Hindlimb muscle (tissue), 1 donor: ENCODE data around the gene MAP1LC3B. TPM values are rescaled to one million over a fixed set of nuclear protein-coding genes. Genes with fewer than 3 reads are reported as not detected.
"Not testable (repeated sequence)": the region's sequence is repeated elsewhere in the genome, so short reads cannot be mapped to it uniquely, and the experiment has no call there.

Experiments
- DNase-seq: peaks from one replicate; pipeline ENCODE4 v3.0.0-alpha.2; 2013
- polyA plus RNA-seq: library from polyadenylated mRNA; unstranded; fragments of 120-200 nt; gene quantifications from one replicate; pipeline ENCODE4 v1.2.1, GENCODE V29; 2013; ENCODE audit not compliant: insufficient read length

MAP1LC3B gene
- polyA plus RNA-seq, 1 donor = 49.4 TPM

DNA sequence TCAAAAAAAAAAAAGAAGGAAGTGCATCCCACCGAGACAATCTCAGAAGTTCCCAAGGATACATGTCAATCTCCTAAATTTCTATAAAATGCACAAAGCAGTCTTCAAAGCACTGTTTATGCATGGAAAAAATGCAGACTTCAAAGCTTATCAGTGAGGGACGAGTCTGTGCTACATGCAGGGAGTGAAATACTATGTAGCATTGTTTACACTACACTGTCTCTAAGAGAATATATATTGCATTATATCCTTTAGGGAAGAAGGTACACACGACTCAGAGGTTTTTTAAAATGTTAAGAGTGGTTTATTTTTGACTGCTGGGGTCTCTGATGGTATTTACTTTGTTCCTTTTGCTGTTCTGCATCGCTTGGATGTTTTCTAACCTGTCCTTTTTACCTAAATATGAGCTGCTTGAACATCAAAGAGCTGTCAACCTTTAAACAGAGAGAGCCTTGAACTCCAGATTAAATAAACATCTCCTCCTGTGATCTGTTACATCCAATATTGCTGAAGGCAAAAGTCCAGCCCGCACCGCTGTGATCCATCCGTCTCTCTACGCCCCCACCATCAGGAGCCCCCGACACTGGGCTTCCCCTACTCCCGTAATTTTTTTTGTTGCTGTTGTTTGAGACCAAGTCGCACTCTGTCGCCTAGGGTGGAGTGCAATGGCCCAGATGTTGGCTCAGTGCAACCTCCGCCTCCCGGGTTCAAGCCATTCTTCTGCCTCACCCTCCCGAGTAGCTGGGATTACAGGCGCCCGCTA lies 9.9 kb upstream of the MAP1LC3B start:
- DNase-seq = no peak

DNA sequence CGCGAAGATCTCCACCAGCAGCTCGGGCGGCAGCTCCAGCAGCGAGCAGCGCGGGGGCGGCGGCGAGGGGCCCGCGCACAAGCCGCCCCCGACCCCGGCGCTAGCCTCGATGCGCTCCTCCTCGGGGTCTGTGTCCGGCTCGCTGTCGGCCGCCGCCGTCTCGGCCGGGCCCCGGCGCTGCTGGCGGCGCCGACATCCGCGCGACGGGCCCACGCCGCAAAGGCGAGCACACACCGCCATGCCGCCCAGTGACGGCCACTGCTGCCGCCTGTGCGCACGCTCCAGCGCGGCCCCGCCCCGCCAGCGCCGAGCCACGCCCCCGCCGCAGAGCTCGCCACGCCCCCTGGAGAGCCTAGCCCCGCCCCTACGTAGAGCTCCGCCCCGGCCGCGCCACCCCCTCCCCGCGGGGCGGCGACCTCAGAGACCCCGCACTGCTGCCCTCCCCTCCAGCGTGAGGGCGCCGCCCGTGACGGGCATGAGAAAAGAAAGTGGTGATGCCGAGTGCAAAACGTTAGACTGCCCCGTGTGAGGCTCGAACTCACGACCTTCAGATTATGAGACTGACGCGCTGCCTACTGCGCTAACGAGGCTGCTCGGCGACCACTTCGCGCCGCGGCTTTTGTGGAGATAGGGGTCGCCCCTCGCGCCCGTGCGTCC lies 8.5 kb upstream of the MAP1LC3B start, which contains the start of gene FBXO31:
Gene FBXO31 (minus strand): TSS at position 272 of the 657 bp plus-strand sequence. CDS start 32 bp downstream, at position 240.
- DNase-seq = peak; percentile 92

DNA sequence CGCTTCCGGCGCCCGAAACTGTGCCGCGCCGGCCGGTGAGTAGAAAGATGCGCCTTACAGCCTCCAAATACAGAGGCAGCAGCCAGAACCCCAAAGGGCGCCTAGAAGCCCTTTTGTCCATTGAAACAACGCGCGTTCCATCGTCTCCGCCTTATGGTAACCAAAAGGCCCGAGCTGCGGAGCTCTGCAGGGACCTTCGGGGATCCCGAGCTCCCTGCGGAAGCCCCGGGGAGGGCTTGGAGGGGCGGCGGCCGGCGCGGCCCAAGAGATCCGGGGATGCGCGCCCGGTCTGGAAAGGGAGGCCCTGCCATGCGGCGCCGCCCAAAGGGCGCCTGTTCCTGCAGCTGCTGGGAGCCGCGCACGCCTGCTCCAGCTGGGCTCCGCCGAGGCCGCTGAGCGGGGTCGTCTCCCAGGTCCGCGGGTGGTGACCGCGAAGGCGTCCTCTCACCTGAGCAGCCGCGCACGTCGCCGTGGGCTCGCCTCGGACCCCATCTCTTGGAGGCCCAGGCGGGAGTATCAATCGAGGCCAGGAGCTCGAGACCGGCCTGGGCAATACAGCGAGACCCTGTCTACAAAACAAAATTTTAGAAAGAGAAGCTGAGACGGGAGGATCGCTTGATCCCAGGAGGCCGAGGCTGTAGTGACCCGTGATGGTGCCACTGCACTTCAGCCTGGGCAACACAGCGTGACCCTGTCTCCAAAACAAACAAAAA lies 7.8 kb upstream of the MAP1LC3B start:
- peak; percentile 52 for DNase-seq

DNA sequence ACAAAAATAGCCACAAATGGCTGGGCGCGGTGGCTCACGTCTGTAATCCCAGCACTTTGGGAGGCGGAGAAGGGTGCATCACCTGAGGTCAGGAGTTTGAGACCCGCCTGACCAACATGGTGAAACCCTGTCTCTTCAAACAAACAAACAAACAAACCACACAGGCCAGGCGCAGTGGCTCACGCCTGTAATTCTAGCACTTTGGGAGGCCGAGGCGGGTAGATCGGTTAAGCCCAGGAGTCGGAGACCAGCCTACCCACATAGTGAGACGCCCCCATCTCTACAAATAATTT lies 7.3 kb upstream of the MAP1LC3B start:
- not testable (repeated sequence) for DNase-seq

DNA sequence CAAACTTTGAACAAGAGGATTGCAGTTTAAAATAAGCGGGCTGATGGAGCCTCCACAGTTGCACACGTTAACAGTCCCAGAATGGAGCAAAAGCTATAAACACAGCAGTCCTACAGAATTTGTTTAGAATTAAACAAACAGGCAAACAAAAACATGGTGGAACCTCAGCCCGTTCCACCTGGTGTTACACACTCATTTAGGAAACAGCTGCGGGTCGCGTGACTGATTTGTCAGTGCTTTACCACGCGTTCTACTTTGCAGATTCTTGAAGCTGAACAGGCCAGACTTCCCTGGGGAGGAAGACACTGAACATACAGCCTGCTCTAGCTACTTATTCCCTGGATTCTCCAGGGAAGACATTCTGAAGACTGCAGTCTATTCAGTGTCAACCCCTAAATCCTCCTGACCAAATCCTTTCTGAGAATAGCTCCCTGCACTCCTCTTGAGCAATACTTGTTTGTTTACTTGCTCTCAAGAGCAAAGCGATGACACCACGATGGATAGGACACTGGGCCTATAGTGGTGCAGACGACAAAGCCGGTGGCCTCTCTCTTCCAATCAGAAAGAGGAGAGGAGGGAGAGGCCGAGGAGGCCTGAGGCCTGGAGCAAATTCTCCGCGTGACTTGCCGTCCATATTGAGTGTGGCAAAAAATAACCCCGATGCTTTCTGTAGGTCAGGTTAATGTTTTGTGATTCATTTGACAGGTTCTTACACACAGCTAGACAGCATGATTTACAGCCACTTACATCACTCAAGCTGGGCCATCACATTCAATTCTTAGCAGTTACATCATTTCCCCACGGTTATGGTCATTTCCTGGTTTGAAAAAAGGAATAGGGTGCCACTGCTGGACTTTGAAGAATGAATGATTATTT lies 4.0 kb upstream of the MAP1LC3B start:
- peak; percentile 96 for DNase-seq

DNA sequence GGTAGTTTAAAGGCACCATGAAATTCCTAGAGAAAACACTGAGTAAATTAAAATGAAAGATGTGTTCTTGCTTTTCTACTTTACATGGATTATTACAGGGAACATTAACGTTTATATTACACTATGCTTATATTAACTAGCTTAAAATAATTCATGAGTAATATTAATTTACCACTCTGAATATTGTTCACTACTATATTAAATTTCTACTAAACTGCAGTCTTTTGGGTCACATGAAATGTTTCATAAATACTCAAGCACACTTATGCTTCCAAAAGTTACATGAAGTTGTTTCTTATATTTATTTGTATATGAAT lies 3.4 kb upstream of the MAP1LC3B start:
- DNase-seq = no peak

DNA sequence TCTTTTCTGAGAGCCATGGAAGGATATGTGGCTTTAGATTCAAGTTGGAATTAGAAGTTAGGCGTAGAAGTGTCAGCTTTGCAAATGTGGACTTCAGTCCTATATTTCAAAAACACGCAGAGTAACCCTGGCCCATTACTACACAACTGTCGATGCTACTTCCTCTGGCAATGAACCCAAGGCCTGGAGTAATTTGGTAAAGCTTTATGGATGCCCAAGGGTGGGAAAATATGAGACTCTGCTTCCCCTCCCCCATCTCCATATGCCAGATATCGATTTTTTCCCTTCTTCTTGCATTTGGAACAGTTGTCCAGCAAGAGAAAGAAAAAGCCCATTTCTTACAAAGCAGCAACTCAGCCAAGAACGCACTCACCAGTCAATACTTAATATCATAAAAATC lies 2.9 kb upstream of the MAP1LC3B start:
- no peak for DNase-seq

DNA sequence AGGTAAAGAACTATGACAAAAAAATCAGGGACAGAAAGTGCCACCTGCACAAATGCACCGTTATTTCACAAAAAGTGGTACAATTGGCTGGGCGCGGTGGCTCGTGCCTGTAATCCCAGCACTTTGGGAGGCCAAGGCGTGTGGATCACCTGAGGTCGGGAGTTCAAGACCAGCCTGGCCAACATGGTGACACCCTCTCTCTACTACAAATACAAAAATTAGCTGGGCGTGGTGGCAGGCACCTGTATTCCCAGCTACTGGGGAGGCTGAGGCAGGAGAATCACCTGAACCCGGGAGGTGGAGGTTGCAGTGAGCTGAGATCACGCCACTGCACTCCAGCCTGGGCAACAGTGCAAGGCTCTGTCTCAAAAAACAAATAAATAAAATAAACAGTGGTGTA lies 2.2 kb upstream of the MAP1LC3B start:
- not testable (repeated sequence) for DNase-seq

DNA sequence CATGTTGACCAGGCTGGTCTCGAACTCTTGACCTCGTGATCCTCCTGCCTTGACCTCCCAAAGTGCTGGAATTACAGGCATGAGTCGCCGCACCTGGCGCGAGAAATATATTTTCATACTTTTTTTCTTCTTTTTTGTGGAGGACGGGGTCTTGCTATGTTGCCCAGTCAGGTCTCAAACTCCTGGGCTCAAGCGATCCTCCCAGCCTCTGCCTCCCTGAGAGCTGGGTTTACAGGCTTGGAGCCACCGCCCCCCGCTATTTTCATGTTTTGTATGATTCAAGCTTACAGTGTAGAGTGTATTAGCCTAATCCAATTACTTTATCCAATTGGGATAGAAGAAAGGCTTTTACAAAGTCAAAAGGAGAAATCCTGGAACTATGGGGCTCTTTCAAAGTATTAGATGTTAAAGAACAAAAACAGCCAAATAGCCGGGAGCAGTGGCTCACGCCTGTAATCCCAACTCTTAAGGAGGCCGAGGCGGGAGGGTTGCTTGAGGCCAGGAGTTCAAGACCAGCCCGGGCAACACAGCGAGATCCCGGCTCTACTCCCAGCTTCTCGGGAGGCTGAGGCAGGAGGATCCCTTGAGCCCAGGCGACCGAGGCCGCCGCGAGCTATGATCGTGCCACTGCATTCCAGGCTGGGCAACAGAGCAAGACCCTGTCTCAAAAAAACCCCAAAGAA lies 1.4 kb upstream of the MAP1LC3B start:
- no peak for DNase-seq

DNA sequence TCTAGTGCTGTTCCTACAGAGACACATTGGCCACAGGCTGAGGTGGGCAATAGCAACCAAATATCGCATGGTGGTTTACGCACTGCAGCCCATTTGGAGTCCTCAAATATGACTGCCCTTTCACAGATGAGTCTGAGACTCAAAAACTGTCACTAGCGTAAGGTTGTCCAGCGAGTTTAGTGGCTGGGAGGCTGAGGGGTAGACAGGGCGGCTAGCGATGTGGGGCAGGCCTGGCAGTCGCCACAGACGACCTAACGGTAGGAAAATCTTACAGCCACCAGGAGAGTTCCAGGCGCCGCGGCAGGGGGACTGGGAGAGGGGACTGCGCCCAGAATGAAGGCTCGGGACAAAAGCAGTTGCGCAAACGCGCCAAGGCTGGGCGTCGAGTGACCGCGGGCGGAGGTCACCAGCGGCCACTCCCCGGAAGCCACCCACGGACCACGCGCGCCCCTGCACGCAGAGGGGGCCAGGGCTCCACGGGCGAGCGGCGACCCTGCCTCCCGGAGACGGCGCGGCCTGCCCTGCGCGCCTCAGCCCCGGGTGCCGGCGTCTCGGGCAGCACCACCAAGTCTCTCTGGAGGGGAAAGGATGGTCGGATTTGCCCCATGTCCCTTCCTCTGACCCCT lies 699 bp upstream of the MAP1LC3B start:
- DNase-seq = peak; percentile 66

DNA sequence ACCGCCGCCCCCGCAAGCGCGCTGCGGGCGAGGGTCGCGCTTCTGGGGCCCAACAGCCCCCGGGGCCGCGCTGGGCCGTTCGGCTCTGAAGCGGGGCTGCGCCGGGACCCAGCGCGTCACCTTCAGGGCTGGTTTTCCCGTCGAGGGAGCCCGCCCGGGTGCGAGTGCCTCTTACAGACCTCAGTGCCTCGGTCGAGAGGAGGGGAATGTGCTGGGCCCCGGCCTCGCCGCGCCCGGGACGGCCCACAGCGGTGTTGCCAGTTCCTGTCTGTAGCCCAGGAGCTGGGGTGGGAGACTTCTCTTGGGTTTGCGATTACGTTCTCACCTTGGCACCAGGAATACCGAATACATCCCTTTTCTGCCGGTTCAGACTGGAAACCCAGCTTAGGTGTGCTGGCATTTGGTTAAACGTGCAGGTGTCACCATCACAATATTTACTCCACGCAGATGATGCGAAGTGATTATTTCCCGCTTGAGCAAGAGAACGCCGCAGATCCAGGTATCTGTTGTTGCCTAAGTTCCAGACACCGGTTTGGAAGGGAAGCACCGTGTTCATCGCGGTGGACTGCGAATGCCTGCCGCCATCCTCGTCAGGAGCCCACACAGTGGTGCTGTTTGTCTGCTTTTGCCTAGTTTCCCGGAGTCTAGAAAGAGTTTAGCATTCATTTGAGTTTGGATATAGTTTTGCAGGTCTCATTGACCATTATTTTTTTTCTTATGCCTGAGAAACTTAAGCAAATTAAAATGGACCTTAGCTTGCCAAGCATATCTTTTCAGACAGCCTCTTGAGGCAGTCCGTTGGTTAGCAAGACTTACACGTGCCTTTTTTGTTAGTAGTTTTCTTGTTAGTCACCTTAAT lies 914 bp downstream of the MAP1LC3B start:
- peak; percentile 48 for DNase-seq

DNA sequence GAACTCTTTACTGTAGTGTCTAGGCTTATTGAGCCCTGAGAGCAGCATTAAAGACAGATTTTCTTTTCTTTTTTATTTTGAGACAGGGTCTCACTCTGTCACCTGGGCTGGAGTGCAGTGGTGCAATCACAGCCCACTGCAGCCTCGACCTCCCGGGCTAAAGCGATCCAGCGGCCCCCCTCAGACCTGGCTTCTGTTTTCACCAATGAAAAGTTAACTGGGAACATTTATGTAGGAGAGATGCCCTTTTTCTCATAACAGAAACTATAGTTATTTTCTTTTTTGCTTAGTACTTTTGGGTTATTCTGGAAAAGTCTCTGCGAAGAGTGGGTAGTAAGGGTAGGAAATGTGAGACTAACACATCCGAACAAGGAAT lies 1.5 kb downstream of the MAP1LC3B start:
- DNase-seq = no peak

DNA sequence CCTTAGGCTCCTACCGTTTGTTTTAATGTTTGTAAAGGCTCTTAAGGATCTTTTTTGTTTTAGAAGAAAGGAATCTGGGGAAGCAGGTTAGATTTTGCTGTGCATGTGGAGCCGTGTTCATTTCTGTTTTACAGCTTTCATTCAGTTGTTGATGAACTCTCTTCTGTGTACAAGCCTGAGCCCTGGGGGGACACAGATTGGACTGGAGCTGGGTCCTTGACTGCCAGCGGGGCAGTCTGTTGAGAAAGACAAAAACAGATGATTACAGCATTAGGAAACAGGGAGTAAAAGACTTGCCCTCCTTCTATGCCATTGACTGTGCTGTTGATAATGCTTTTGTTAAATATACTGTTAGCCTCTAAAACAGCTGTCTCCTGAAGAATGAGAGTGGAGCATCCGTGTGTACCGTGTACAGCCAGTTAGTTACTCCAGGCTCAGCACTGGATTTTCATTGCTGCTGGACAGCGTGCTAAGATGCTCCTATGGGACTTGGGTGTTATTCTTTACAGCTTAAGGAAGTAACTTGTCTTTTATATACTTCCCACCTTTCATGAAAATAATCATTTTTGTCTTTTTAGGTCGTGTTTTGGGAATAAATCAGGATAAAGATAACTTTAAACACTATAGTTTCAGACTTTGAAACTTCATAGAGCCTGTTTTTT lies 3.2 kb downstream of the MAP1LC3B start:
- no peak for DNase-seq

DNA sequence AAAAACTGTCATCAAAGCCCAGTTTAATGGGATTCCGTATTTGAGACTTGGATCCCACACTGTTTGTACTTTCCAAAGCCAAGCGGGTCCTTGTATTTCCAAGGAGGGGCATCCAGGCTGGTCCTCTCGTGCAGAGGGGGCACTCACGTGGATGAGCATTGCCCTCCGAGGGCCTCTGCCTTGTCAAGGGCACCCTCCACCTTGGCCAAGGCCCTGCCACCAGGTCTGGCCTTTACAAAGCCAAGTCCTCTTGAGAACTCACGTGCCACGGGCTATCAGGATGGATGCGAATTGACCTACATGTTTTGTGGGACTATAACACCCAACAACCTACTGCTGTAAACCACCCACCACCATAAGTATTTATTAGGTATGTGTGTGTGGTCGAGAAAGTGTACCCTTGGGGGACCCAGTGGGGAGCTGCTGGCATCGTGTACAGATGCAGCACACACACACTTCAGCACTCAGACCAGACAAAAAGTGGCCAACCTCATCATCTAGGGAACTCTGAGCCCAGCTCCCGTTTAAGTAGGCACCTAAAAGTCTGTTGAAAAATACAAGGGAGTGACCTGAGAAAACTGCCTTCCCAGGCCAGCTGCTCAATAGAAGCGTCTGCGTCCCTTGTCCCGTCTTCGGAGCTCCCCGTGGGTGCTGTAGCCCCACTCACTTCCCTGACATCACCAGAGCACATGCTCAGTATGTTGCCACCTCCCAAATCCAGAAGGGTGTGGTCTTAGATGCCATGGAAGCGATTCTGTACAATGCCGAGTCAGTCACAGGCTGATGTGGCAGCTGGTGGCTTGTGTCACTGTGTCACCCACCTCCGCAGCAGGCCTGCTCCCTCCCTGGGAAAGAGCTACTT lies 12.9 kb downstream of the MAP1LC3B start:
- DNase-seq = no peak

DNA sequence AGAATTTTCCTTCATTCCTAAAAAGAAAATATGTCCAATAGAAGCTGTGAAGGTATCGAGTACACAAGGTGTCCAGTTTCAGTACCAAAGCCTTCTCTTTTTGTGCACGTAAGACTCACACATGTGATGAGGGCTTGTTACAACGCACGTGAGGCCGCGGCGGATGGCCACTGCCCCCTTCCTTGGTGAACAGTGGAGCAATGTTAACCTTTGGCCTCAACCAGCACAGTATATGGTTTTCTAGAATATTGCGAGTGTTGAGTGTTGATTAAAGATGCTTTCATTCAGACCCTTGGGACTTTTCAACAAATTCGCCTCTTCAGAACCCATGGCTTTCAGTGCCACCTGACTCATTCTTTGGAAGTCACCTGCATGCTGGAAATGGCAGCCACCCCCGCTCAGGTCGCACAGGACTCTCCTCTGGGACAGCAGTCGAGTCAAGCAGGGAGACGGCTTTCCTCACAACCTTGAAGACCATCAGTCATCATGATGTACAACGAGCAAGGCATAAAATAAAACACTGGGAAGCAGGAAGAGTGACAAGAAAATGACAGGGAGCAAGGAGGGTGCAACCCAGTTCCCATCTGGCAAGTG lies 14.5 kb downstream of the MAP1LC3B start:
- no peak for DNase-seq

DNA sequence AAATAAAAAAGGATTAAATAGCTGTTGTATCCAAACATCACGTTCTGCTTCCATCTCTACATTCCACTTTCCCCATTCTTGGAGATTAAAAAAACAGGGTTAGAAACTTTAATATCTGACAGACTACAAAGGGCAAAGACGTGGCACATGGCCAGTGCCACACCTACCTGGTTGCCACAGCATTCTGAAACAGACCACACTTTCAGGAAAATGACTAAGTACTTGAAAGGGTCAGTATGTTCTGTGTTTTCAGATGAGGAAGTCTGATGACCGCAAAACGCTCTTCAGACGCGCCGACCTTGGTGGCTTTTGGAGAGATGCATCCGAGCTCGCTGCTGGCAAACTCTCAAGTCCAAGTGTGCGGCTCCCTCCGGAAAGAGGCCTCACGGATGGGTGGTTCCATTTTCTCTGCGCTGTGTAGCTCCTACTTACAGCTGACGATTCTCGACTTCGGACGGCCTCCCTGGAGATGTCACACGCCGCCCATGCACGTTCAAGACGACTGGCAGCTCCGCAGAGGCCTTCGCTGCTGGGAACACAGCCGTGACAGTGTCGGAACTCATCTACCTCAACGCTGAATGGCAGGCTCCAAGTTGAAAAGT lies 15.5 kb downstream of the MAP1LC3B start:
- no peak for DNase-seq

DNA sequence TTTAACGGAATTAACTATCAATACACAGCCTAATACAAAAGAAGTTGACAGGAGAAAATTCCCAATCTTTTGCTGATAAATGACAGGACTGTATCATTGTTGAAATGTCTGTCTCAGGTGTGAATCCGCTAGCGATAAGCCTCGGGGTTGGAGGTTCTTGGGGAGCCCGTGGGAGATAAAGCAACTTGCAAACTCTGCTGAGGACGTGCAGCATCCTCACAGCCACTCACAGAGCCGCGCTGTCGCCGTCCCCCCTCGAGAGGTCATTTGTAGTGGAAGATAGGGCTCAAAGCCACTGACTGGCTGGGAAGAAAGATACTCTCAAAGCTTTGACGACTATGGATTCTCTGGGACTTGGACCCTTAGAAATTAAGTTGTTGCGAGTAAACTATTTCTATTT lies 17.0 kb downstream of the MAP1LC3B start:
- no peak for DNase-seq

DNA sequence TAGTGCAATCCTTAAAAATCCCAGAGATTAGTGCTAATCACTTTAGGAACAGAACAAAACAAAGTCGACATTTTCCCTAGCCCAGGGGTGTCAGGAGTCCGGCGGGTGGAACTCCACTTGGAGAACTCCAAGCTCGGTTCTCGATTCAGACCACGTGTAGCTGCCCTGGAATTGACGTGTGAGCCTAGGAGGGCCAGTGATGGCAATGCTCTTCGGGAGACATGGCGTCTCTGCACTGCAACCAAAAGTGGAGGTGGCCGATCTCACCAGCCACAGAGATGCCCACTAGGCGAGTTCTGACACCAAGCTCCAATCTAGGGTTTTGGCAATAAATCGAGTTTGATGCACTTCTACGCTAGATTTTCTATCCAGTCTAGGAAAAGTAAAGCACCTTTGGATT lies 17.6 kb downstream of the MAP1LC3B start:
- no peak for DNase-seq
